GM18526 (cell line): ENCODE measurements around the gene DNAJC8.

ENCODE experiments used
- POLR2A ChIP-seq: IDR thresholded peaks from 3 replicates; pipeline ENCODE4 v1.6.1; 2011; ENCODE audit not compliant: insufficient read length; ENCODE audit errors: extremely low read depth

DNAJC8 gene

DNA sequence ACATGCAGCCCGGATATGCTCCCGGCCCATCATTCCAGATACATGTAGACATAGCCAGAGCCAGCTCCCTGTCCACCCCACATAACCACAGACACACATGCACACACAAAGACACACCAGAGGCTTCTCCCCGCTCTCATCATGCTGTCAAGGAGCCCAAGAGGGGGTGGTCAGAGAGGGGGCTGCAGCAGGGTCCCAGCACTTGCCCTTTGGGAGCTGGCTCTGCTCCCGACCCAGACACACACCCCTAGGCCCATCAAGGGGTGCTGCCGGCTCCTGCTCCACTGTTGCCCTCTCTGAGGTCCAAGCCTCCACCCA lies 58.9 kb downstream of the DNAJC8 start:
- no peak for TF ChIP-seq POLR2A

DNA sequence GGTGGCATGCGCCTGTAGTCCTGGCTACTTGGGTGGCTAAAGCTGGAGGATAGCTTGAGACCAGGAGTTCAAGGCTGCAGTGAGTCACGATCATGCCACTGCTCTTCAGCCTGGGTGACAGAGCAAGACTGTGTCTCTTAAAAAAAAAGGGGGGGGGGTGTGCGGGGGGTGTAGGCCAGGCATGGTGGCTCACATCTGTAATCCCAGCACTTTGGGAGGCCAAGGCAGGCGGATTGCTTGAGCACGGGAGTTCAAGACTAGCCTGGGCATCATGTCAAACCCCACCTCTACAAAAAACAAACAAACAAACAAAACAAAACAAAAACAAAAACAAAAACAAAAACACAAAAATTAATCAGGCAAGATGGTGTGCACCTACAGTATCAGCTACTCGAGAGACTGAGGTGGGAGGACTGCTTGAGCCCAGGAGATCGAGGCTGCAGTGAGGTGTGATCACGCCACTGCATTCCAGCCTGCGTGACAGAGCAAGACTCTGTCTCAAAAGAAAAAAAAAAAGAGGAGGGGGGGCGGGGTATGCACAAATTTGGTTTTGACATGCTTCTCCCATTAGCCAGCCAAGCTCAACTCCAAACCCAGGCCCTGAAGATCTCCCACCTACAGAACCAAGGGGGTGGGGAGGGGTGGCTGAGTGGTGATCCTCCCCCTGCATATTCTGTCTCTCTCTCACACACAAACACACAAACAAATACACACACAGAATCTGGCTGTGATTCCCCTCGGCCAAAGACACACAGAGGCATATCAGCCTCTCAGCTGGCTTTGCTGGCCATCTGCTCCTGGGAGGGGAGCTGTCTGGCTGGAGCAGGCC lies 59.5 kb downstream of the DNAJC8 start:
- no peak for TF ChIP-seq POLR2A

DNA sequence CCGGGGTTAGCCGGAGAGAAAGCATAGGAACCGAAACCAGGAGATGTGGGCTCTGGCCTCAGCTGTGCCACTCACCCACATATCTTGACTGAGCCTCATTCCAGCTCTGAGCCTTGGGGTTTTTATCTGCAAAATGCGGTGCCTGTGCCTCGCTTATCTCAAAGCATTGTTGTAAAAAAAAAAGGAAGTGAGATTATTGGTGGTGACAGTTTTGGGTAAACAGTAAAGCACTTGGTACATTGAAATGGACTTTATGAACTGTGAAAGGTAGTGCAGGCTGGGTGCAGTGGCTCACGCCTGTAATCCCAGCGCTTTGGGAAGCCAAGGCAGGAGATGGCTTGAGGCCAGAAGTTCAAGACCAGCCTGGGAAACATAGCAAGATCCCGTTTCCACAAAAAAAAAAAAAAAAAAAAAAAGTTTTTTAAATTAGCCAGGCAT lies 60.1 kb downstream of the DNAJC8 start:
- no peak for TF ChIP-seq POLR2A

DNA sequence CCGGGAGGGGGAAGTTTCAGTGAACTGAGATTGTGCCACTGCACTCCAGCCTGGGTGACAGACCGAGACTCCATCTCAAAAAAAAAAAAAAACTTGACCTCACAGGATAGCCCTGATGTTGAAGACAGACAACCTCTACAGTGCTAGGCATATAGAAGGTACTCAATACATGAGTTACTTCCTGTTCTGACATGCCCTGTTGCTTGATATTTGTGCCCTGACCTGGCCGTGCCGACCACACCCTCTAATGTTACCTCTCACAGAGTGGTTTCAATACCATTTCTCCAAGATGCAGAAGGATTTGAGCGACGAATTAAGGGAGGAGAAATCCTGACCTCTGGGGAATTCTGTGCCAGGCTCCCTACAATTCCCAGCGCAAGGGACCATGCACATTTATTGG lies 61.6 kb downstream of the DNAJC8 start:
- TF ChIP-seq POLR2A, result no peak

DNA sequence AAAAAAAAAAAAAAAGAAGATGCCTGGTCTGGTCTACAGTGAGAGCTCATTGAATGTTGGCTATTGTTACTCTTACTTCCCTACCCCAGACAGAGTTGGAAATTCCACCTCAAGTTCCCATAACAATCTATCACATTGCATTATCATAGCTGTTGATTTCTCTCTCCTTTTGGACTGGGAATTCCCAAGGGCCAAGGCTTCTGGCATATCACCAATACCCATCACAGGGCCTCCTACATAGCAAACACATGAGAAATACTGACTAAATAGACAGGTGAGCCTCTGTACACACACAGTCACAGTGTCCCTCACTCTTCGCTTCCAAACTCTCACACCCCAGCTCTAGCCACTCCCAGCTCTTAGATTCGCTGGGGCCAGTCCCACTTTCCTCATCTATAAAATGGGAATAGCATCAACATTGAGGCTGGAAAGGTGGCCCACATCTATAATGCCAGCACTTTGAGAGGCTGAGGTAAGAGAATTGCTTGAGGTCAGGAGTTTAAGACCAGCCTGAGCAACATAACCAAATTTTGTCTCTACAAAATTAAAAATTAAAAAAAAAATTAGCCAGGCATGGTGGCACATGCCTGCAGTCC lies 62.7 kb downstream of the DNAJC8 start:
- TF ChIP-seq POLR2A, result no peak

DNA sequence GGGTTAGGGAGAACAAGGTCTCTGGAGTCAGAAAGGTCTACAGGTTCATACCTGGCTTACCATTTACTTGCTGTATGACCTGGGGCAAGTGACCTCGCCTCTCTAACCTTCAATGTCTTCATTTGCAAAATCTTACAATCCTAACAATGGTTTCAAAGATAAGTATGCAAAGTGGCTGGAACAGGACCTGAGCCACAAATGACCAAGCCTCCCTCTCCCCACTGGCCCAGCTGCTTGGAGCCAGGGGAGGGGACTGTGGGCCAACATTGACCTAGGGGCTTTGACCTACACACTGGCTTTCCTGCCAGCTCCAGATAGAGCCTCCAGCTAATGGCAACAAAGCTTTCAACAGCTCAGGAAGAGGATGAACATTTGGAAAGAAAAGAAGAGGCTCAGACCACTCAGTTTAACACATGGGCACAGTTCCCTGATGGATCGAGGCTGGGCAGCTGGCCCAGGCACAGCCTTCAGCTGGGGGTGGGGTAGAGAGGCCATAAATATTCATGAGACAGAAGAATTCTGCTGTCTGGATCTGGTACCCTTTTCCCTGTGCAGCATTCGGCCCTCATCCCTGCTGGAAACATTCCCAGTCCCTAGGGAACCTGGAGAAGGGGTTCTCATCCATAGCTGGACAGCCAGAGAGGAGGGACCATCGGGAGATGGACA lies 69.2 kb downstream of the DNAJC8 start:
- TF ChIP-seq POLR2A, result no peak

DNA sequence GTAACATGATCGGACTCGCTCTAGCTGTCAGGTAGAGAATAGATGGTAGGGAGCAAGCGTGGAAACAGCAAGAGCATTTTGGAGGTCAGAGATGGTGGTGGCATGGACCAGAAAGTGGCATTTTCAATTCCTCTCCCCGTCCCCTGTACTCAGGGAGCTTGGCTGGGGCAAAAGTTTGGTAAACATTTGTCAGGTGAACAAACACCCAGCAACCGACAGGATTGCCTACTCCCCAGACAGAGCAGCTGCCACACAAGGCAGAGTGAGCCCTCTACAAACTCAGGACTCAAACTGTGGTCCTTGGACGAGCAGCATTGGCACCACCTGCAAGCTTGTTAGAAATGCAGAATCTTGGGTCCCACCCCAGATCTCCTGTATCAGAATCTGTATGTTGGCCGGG lies 70.7 kb downstream of the DNAJC8 start:
- no peak for TF ChIP-seq POLR2A

DNA sequence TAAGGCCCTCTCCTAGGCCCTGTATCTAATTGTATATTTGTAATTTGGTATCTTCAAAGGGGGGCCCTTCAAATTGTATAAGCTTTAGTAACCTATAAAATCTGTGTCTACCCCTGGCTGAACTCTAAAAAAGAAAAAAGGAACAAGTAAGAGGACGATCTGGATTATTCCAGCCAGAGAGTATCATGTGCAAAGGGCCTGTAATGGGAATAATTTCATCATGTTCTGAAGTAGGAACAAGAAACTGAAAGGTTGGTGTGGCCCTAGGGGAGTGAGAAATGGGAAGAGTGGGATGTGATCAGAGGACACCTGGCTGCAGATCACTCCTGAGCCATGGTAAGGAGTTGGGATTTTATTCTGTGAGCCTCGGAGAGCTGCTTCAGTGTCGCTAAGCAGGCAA lies 71.1 kb downstream of the DNAJC8 start:
- no peak for TF ChIP-seq POLR2A

DNA sequence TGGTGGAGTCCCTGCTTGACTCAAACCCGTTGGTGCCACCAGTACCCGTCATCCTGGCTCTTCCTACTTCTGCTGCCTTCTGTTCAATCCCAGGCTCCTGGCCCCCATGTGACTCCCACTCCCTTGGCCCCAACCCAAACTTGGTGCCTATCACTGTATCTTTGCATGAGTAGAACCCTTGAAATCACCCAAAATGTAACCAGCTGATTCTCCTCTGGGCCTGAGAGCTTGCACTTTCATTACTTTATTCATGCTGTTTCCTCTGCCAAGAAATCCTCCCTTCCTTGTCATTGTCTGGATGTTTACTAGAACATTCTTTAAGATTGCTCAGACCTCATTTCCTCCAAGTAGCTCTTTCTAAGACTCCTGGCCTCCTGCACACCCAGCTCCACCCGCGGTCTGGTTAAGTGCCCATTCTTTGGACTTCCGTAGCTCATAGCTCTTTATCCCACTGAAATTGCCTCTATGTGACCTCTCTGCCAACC lies 72.0 kb downstream of the DNAJC8 start:
- TF ChIP-seq POLR2A, result no peak

DNA sequence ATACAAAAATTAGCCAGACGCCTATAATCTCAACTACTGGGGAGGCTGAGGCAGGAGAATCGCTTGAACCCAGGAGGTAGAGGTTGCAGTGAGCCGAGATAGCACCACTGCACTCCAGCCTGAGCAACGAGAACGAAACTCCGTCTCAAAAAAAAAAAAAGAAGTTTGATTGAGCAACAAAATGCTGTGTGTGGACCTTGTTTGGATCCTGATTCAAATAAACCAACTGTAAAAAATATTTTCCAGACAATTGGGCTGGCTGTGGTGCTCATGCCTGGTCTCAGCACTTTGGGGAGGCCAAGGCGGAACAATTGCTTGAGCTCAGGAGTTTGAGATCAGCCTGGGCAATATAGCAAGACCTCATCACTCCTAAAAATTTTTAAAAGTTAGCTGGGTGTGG lies 73.1 kb downstream of the DNAJC8 start:
- TF ChIP-seq POLR2A, result no peak

DNA sequence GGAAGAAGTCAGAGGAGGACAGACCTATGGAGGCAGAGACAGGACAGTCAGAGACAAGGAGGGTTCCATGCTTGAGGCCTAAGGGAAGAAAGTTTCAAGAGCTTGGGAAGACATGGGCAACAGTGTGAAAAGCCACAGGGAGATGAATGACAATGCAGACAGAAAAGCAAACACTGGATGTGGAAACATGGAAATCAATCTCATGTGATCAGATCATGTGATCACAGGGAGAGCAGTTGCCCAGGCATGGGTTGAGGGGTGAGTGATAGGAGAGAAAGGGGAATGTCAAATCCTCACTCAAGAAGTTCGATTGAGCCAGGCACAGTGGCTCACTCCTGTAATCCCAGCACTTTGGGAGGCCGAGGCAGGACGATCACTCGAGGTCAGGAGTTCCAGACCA lies 73.6 kb downstream of the DNAJC8 start:
- TF ChIP-seq POLR2A, result no peak

DNA sequence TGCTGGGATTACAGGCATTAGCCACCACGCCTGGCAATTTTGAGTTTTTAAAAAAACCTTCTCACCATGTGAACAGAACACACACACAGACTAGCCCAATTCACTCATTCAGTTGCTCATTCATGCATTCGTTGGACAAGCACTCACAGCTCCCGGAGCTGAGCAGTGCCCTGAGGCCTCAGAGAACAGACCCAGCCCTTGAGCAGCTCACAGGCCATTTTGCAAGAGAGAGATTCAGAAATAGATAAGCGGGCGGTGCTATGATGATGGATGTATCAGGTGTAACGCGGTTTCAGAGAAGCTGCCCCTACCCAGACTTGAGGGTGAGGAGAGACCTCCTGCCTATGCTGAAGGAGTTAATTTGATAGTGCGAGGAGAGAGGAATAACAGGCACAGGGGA lies 74.9 kb downstream of the DNAJC8 start:
- TF ChIP-seq POLR2A, result no peak

DNA sequence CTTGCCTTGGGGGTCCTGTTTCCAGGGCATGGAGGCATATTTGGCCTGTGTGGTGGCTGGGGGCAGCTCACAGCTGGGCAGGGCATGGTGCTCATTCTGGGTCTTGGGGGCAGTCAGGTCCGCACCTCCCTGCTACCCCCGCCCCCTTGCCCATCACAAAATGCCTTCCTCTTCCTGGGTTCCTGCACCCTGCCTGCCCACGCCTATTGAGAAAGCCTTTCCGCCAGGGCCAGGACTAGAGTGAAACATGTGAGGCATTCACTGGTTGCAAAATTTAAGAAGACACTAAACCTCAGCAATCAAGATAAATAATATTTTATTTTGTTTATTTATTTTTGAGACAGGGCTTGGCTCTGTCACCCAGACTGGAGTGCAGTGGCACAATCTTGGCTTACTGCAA lies 76.0 kb downstream of the DNAJC8 start:
- TF ChIP-seq POLR2A, result no peak

DNA sequence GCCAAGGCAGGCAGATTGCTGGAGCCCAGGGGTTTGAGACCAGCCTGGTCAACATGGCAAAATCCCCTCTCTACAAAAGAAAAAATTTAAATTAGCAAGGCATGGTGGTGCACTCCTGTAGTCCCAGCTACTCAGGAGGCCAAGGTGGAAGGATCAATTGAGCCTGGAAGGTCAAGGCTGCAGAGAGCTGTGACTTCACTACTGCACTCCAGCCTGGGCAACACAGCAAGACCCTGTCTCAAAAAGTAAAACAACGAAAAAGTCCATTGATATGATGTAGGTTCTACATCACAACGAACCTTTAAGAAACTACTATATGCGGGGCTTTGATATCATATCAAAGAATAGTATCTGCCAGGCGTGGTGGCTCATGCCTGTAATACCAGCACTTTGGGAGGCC lies 77.2 kb downstream of the DNAJC8 start:
- no peak for TF ChIP-seq POLR2A

DNA sequence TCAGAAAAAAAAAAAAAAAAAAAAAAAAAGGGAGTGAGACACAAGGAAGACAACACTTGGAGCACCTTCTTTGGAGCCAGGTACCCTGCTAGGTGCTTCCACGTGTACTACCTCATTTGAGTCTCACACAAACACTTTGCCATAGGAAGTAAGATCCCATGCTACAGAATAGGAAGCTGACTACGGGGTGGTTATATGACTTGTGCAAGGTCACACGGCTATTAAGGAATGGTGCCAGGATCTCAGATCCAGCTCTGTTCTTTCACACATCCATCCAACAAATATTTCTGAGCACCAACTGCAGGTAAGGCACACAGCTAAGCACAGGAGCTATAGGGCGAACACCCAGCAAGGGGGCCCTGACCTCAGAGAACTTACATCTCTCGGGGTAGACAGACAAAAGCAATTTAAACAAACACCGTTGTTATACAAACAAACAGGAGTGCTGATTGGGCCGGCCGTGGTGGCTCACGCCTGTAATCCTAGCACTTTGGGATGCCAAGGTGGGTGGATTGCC lies 78.7 kb downstream of the DNAJC8 start:
- TF ChIP-seq POLR2A, result no peak
